ENCODE data around the gene IL23R. TPM values are rescaled to one million over a fixed set of nuclear protein-coding genes. Genes with fewer than 3 reads are reported as not detected.

IL23R gene
- total RNA-seq, 2 experiments from 2014 or later, result 7.1 to 9.3 TPM

Other genes with a start within 250 kb of the IL23R start
- 1 to 10 TPM in 1 of 2 experiments, under 1 TPM in 1; 0.87 to 3.6 TPM for gene DNAI4, start 241.6 kb upstream of the IL23R start, total RNA-seq
- gene MIER1, start 241.5 kb upstream of the IL23R start, total RNA-seq, result 10 to 100 TPM; 49.7 to 51.5 TPM
- gene SLC35D1, start 112.3 kb upstream of the IL23R start, total RNA-seq, result 10 to 100 TPM in 1 of 2 experiments, 1 to 10 TPM in 1; 8.7 to 10.3 TPM
- under 1 TPM in 1 of 2 experiments, not detected in 1; 0.11 TPM for gene C1orf141, start 31.5 kb upstream of the IL23R start, total RNA-seq
- gene IL12RB2, start 141.4 kb downstream of the IL23R start, total RNA-seq, result 10 to 100 TPM; 77.9 to 99.2 TPM

Measured in activated CD4-positive, alpha-beta T cell treated with anti-CD3 and anti-CD28 coated beads for 36 hours (primary cell).